HUES64 (cell line): ENCODE measurements around the gene PALM3.

ENCODE experiments used
- H3K27ac ChIP-seq: 2 replicates; pipeline ENCODE4 v1.7.0; 2013; ENCODE audit warnings: low read depth, low read length, inconsistent platforms
- H3K27me3 ChIP-seq: 2 replicates; pipeline ENCODE4 v1.6.1; 2013; ENCODE audit warnings: mild to moderate bottlenecking, low read length; ENCODE audit not compliant: insufficient read depth
- H3K36me3 ChIP-seq: 2 replicates; pipeline ENCODE4 v1.6.1; 2013; ENCODE audit warnings: mild to moderate bottlenecking, low read length; ENCODE audit not compliant: insufficient read depth
- H3K4me1 ChIP-seq: 2 replicates; pipeline ENCODE4 v1.6.1; 2013; ENCODE audit warnings: mild to moderate bottlenecking, low read length, moderate library complexity; ENCODE audit not compliant: insufficient read depth
- H3K4me3 ChIP-seq: 2 replicates; pipeline ENCODE4 v1.5.1; 2013; ENCODE audit warnings: mild to moderate bottlenecking, low read length, moderate library complexity
- H3K9ac ChIP-seq: 2 replicates; pipeline ENCODE4 v1.6.1; 2013; ENCODE audit warnings: mild to moderate bottlenecking, low read depth, low read length
- H3K9me3 ChIP-seq: 2 replicates; pipeline ENCODE4 v1.6.1; 2013; ENCODE audit warnings: low read depth, low read length; ENCODE audit not compliant: insufficient read depth
- WGBS: fragments of 150-250, 120-280 bp; methylation state at CpG from one replicate; pipeline ENCODE4 v1.1.7; 2013; ENCODE audit warnings: missing lambda C conversion rate; 5-methylcytosine and 5-hydroxymethylcytosine counted together

Gene PALM3

DNA sequence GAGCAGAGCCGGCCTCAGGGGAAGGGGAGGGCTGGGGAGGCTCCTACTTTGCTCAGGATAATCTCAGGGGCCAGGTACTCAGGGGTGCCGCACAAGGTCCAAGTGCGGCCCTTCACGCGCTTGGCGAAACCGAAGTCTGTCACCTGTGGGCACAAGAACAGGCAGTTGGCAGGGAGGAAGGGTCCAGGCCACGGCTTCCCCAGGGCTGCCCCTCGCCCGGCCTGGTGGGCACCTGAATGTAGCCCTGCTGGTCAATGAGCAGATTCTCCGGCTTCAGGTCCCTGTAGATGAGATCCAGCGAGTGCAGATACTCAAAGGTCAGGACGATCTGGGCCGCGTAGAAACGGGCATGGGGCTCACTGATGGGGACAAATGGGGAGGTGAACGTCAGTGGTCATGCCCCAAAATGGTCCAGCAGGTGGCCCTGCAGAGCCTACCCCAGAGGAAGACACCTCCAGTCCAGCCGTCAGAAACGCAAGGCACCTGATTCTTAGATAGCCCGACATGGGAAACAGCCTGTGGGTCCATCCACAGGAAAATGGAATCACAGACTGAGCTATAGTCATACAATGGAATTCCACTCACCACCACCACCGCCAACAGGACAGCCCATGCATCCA, 35.8 kb upstream of the PALM3 start:
- Histone ChIP-seq H3K4me3 (no peak overlapping the region), H3K27me3 (no peaks in the 10 kb centered on the region), H3K4me1 (no peaks in the 10 kb centered on the region), H3K9ac (no peak overlapping the region), H3K27ac (no peak overlapping the region), H3K36me3 (peaks cover 8% of the 10 kb centered on the region; the same call in 1 of the 2 replicates), H3K9me3 (peaks cover 7% of the 10 kb centered on the region)
- WGBS = 88% methylated on average over 21 of the region's 21 CpGs

DNA sequence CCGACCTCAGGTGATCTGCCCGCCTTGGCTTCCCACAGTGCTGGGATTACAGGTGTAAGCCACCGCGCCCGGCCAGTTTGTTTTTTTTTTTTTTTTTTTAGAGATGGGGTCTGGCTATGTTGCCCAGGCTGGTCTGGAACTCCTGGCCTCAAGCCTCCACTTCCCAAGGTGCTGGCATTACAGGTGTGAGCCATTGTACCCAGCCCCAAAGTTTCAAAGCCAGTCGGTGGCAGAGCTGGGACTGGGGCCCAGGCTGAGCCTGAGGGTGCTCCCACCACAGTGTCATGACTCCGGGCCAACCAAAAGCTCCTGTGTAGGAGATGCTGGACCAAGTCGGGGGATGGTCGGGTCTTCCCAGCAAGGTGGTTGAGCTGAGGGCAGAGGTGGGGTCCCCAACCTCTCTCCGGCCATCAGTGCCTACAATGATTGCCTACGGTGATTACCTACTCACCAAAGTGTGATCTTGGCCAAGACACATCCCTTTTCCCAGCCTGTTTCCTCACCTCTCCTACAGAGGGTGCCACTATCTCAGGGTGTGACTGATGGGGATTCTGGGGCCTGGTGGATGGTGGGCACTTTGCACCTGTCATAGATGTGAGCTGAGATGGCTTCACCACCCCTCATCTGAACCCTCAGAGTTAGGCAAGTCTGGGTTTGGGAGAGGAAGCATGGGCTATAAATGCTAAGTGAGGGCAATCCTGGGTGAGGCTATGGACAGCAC, 34.6 kb upstream of the PALM3 start:
- Histone ChIP-seq H3K36me3 (peaks cover 4% of the 10 kb centered on the region; the same call in 1 of the 2 replicates), H3K27ac (no peak overlapping the region), H3K27me3 (no peaks in the 10 kb centered on the region), H3K9me3 (peaks cover 7% of the 10 kb centered on the region), H3K4me1 (no peaks in the 10 kb centered on the region), H3K9ac (no peak overlapping the region), H3K4me3 (no peak overlapping the region)
- WGBS = 97% methylated on average over 11 of the region's 11 CpGs

DNA sequence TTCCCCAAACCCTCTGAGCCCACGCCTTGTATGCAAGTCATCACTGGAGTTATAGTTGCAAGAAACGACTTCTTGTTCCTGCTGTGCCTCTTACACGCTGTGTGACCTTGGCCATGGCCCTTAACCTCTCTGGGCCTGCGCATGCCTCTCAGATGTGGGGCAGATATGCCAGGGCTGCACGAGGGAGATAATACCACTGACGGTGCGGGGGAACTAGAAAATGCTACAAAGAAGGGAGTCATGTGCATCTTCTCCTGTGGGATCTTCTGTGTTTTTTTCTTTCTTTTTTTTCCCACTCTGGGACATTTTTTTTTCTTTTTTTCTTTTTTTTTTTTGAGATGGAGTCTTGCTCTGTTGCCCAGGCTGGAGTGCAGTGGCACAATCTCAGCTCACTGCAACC, 33.0 kb upstream of the PALM3 start:
- Histone ChIP-seq H3K36me3 (no peaks in the 10 kb centered on the region), H3K27me3 (no peaks in the 10 kb centered on the region), H3K9ac (no peak overlapping the region), H3K9me3 (peaks cover 7% of the 10 kb centered on the region), H3K27ac (no peak overlapping the region), H3K4me1 (no peaks in the 10 kb centered on the region), H3K4me3 (no peak overlapping the region)
- WGBS = 95% methylated on average over 7 of the region's 7 CpGs

DNA sequence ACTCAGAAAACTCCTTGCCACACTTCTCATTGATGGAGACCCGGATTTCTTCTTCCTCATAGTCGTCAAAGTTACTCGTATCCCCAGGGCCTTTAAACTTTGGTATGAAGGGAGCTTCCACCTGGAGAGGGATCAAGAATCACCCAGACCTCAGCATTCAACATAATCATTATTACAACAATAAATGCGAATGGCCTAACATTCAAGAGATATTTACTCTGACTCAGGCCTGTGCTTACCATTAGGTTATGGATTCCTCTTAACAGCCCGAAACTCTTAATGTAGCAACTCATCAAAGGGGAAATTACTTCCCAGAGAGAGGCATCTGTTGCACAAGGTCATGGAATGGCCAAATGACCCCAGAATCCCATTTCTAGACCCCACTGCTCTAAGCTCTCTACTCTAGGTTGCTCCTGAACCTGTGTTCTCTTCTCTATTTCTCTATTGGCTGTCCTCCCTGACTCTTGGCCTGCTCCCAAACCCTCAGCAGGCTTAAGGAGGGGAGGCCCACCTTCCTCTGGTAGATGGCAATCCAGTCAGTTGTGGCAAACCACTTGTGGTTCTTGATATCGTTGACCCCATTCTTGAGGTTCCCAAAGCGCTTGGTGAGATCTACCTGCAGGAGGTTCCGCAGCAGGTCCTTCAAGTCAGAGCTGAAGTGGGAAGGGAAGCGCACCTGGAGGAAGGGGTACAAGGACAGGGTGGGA, 31.4 kb upstream of the PALM3 start:
- no peak overlapping the region for H3K4me3 ChIP-seq
- H3K9me3 ChIP-seq = peaks cover 7% of the 10 kb centered on the region
- H3K9ac ChIP-seq = no peak overlapping the region
- peaks cover 7% of the 10 kb centered on the region for H3K36me3 ChIP-seq
- no peak overlapping the region for H3K27ac ChIP-seq
- H3K4me1 ChIP-seq = peaks cover 3% of the 10 kb centered on the region; the same call in 1 of the 2 replicates
- peaks cover 6% of the 10 kb centered on the region for H3K27me3 ChIP-seq
- WGBS = 95% methylated on average over 9 of the region's 9 CpGs

DNA sequence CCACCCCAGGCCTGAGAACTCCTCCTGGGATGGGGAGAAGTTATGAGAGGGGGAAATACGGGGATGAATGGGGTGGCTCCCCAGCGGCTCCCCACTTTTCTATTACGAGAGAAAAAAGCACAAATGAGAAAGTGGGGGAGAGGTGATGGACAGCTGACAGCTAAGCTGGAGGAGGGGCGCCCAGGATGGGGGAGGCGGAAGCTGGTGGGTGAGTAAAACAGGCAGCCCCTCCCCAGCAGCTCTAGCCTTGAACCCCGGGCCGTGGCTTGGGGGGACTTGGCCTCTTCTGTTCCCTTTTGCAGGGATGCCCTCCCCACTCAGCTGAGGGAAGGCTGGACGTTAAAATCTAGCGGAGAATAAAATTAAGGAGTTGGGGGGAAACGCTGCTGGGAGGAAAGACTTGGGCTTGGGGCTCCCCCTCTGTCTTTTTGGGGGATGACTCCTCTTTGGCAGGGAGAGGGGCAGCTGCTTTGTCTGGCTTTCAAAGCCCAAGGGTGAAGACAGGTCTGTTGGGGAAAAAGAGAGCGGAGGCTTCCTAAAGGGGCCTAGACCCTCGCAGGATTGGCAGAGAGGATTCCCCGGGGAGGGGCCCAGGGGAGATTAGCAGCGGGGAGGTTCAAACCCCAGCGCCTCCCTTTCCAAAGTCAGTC, 30.1 kb upstream of the PALM3 start:
- Histone ChIP-seq H3K36me3 (peaks cover 17% of the 10 kb centered on the region), H3K4me3 (peak overlapping the region; percentile 86), H3K9ac (no peak overlapping the region), H3K27ac (peak overlapping the region; percentile 83; the same call in 1 of the 2 replicates), H3K9me3 (peaks cover 7% of the 10 kb centered on the region), H3K27me3 (peaks cover 6% of the 10 kb centered on the region), H3K4me1 (peaks cover 3% of the 10 kb centered on the region; the same call in 1 of the 2 replicates)
- 22% methylated on average over 15 of the region's 15 CpGs for WGBS

DNA sequence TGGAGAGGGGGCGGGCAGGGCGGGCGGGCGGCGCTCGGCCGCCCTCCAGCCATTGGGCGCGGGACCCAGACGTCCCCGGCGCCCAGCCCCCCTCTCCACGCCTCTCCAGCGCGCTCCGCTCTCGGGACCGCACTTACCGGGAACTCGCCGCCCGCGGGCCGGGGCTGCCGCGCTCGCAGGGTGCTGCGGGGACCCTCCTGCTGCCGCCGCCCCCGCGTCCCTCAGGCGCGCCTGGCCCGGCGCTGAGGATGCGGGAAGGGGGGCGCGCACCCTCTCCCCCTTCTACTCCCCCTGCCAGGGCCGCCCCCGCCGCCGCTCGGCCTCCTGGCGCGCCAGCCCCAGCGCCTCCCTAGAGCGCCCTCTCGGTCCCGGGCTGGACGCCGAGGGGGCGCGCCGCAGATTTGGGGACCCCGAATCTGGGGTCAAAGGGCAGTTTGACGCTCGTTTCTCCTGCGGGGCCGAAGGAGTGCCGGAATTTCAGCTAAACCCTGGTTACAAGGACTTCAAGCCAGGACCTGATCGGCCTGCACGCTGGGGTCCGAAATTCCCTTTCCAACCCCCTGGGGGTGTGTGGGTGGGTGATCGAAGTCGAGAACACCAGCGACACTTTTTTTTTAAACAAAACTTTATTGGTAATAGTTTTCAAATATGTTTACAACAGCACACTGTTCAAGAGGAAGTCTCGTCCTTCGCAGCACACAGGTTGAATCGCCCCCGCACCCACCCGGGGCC, 29.4 kb upstream of the PALM3 start:
- H3K9ac ChIP-seq = peak overlapping the region; percentile 55
- WGBS = under 1% methylated on average over 67 of the region's 72 CpGs
- peak overlapping the region; percentile 83; the same call in 1 of the 2 replicates for H3K27ac ChIP-seq
- peaks cover 7% of the 10 kb centered on the region for H3K9me3 ChIP-seq
- peaks cover 3% of the 10 kb centered on the region; the same call in 1 of the 2 replicates for H3K4me1 ChIP-seq
- peaks cover 17% of the 10 kb centered on the region for H3K36me3 ChIP-seq
- peak overlapping the region; percentile 86 for H3K4me3 ChIP-seq
- peaks cover 6% of the 10 kb centered on the region for H3K27me3 ChIP-seq

DNA sequence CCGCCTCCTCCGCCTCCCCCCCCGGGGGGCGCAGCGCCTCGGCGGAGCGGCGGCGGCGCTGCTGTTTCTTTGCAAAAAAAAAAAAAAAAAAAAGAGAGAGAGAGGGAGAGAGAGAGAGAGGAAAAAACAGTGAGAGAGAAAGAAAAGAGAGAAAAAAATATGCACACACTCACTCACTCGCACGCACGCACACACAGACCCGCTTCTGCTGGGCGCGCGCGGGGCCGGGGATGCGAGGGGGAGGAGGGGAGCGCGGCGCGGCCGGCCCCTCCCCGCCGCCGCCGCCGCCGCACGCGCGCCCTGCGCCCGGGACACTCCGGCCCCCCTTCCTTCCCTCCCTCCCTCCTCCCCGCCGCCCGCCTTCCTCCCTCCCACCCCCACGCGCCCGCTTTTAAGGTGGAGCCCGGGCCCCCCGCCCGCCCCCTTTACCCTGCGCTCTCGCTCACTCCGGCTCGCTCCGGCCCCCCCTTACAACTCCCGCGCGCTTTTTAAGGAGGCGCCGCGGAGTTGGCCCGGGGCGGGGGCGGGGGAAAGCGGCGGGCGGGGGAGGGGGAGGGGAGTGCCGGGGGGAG, 28.7 kb upstream of the PALM3 start, which contains the start of gene SAMD1:
Gene SAMD1, minus strand, starts transcription at position 243 of the 572 bp plus-strand sequence.
- H3K4me3 ChIP-seq = peak within 1 kb of the TSS; percentile 86
- H3K9me3 ChIP-seq = peaks cover 7% of the 10 kb centered on the region
- H3K27ac ChIP-seq = peak within 1 kb of the TSS; percentile 83; the same call in 1 of the 2 replicates
- H3K36me3 ChIP-seq = peaks cover 17% of the 10 kb centered on the region
- WGBS = 0% methylated on average over 8 of the region's 65 CpGs
- H3K27me3 ChIP-seq = peaks cover 6% of the 10 kb centered on the region
- peaks cover 3% of the 10 kb centered on the region; the same call in 1 of the 2 replicates for H3K4me1 ChIP-seq
- peak within 1 kb of the TSS; percentile 55 for H3K9ac ChIP-seq

DNA sequence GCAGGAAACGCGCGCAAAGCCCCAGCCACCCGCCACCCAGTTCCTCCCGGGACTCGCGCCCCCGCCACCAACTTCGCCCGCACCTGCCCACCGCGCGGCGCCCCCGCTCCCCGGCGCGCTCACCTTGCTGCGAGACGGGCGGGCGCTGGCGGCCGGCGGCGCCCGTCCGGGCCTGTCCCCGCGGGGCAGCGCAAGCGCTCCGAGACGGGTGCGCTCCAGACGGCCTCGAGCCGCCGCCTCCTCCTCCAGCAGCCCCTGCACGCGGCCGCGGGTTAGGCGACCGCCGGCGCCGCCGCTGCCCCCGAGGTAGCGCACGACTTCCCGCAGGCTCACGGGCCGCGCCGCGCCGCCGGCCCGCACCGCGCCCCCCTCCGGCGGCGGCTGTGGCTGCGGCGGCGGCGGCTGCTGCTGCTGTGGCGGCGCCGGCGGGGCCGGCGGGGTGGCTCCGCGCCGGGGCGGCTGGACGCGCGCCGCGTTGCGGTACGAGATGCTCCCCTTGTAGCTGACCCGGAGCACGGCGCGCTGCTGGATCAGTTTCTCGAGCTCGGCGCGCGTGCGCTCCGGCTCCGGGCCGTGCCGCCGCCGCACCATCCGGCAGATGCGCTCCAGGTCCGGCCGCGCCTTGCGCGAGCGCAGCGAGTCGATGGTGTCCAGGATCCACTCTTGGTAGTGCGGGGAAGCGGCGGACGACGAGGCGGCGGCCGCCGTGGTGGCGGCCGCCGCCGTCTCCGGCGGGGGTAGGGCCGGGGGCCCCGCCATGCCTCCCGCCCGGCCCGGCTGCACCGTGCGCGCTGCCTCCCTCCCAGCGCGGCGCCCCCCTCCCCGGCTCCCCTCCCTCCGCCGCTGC, 28.0 kb upstream of the PALM3 start:
- H3K36me3 ChIP-seq = peaks cover 17% of the 10 kb centered on the region
- under 1% methylated on average over 135 of the region's 142 CpGs for WGBS
- peaks cover 6% of the 10 kb centered on the region for H3K27me3 ChIP-seq
- peaks cover 7% of the 10 kb centered on the region for H3K9me3 ChIP-seq
- peak overlapping the region; percentile 69 for H3K4me3 ChIP-seq
- 0 out of 2 replicates have a peak overlapping the region, but pooled peaks have one; percentile 26 for H3K9ac ChIP-seq
- peak overlapping the region; percentile 79; the same call in 1 of the 2 replicates for H3K27ac ChIP-seq
- peaks cover 3% of the 10 kb centered on the region; the same call in 1 of the 2 replicates for H3K4me1 ChIP-seq

DNA sequence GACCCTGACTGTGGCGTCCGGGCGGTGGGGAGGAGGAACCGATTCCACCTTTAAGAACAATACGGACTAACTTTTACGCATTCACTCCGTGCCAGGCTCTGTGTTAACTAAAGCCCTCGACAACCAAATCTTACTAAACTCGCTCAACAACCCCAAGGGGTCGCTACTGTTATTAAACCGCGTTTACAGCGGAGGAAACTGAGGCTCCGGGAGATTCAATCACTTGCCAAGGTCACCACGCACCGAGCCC, 27.5 kb upstream of the PALM3 start:
- Histone ChIP-seq H3K27ac (no peak overlapping the region), H3K9me3 (peaks cover 7% of the 10 kb centered on the region), H3K4me3 (peak overlapping the region; percentile 69), H3K4me1 (peaks cover 3% of the 10 kb centered on the region; the same call in 1 of the 2 replicates), H3K36me3 (peaks cover 17% of the 10 kb centered on the region), H3K9ac (0 out of 2 replicates have a peak overlapping the region, but pooled peaks have one; percentile 26), H3K27me3 (peaks cover 6% of the 10 kb centered on the region)
- WGBS = 15% methylated on average over 16 of the region's 16 CpGs
